NB4 (cell line): ENCODE data around the gene MMP2.
A peak's percentile ranks its signal among the peaks of the same experiment; 100 is the strongest.

Experiments used
- DNase-seq: peaks from one replicate; pipeline ENCODE4 v3.0.0; 2010; ENCODE audit warnings: low read depth
- H3K4me3 ChIP-seq: one replicate; pipeline ENCODE4 v1.5.1; 2011; ENCODE audit warnings: mild to moderate bottlenecking, low read depth, low read length, moderate library complexity
- CTCF ChIP-seq: IDR thresholded peaks from one replicate; pipeline ENCODE4 v1.5.1; 2012; ENCODE audit warnings: low read depth, low read length
- MAX ChIP-seq: IDR thresholded peaks from 2 replicates; pipeline ENCODE4 v1.6.1; 2011; ENCODE audit warnings: low read depth, low read length
- MYC ChIP-seq: IDR thresholded peaks from 2 replicates; pipeline ENCODE4 v1.6.1; 2011; ENCODE audit warnings: low read depth, low read length
- POLR2A ChIP-seq: IDR thresholded peaks from 2 replicates; pipeline ENCODE4 v1.6.1; 2011; ENCODE audit warnings: mild to moderate bottlenecking; ENCODE audit not compliant: insufficient read length; ENCODE audit errors: extremely low read depth

Gene MMP2

DNA sequence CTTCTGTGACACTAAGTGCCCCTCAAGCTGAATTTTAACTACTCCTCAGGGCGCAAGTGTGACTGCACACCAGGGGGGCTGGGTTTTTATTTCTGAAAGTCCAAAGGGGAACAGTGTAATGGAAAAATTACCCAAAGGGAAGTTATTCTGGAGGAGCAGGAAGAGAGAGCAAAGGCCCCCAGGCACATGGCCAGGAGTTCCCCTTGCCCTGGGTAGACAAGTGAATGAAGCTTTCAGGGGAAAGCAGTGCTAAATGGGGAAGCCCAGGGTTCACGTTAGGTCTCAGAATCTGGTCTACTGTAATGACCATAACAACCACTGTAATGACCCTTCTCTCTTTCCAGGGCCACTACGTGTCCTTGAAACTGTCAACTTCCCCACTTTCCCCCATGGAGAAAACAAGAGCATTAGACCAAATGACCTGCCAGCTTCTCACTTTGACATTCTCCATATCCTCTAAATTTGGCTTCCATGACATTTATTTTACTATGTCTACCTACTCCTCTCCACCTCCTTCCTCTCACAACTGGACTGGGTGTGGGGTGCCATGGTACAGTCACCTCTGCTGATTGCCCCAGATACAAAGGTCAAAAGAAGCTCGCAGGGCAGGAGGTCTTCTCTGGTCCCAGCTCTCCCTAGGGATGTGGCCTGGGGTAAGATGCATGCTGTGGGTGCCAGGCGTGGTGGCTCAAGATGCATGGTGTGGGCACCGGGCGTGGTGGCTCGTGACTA lies 34.1 kb upstream of the MMP2 start:
- DNase-seq, result peak; percentile 77
- peak; percentile 67 for TF ChIP-seq MAX
- TF ChIP-seq CTCF, result no peak
- TF ChIP-seq MYC, result peak; percentile 79; the same call in 1 of the 2 replicates
- no peak for TF ChIP-seq POLR2A
- H3K4me3 ChIP-seq, result no peak overlapping the region

- no peak for DNase-seq
- H3K4me3 ChIP-seq, result no peak overlapping the region
- no peak for TF ChIP-seq POLR2A
Observed at GRCh38 chr16:55447231-55447630, 31.8 kb upstream of the MMP2 start.

- TF ChIP-seq POLR2A, result no peak
- no peak for TF ChIP-seq CTCF
- TF ChIP-seq MYC, result no peak
- TF ChIP-seq MAX, result no peak
- H3K4me3 ChIP-seq, result no peak overlapping the region
- DNase-seq, result no peak
Observed at GRCh38 chr16:55452996-55453395, 26.0 kb upstream of the MMP2 start.

DNA sequence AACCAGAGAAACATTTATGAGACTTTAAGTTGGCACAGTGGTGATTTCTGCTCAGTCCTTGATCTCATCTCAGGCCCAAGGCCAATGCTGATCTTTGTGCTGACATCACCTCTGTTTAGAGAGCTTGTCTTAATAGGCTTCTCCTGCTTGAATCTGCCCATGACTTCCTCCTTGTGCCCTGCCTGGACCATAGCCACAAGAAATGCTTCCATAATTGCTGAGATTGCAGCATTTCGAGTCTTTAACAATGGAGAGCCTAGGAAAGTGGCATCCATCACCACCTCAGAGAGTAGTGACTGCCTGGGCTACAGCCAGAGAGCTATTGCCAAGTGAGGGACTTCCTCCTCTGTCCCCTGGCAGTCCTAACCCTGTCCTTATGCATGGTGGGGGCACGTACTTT lies 25.1 kb upstream of the MMP2 start:
- TF ChIP-seq MAX (no peak), POLR2A (no peak), CTCF (no peak)

DNA sequence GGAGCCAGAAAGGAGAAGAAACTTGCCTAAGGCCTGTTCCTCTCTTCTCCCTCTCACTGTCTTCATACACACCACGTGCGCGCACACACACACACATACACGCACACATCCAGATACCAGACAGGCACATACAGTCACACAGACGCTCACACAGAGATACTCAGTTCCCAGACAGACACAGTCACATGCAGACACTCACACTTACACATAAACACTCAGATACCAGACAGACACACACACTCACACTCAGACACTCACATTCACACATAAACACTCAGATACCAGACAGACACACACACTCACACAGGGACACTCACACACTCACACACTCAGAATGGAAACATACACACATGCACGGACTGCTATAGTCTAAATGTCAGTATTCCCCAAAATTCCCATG lies 24.1 kb upstream of the MMP2 start:
- no peak overlapping the region for H3K4me3 ChIP-seq
- TF ChIP-seq MYC (no peak), POLR2A (no peak), MAX (no peak), CTCF (no peak)
- DNase-seq, result no peak

More for the DNA sequence above, 25.1 kb upstream of the MMP2 start:
- DNase-seq, result no peak
- no peak overlapping the region for H3K4me3 ChIP-seq

DNA sequence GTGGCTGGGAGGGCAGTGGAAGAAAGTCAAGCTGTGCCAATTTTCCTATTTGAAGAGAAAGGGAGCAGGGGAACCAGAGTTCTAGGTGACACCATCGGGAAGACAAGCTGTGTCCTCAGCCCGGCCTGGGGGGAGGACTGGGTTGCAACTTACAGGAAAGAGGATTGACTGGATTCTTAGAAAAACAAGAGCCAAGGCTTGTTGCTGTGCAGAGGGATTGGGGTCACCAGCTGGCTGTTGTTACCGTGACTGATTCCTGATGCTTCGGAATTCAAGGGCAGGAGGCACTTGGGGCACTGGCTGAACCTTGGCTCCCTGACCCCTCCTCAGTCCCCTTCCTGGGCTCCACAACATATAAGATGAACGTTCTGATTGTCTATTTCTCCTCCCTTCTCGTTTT lies 16.8 kb upstream of the MMP2 start:
- TF ChIP-seq MYC (no peak), CTCF (no peak), MAX (no peak), POLR2A (no peak)
- H3K4me3 ChIP-seq, result no peak overlapping the region
- DNase-seq, result no peak
